Measurements from ENCODE around the gene SHB. TPM values are rescaled to one million over a fixed set of nuclear protein-coding genes. Genes with fewer than 3 reads are reported as not detected.

Gene SHB
- total RNA-seq, 2 donors from 2014 or later, result 41.7 to 57.9 TPM

DNA sequence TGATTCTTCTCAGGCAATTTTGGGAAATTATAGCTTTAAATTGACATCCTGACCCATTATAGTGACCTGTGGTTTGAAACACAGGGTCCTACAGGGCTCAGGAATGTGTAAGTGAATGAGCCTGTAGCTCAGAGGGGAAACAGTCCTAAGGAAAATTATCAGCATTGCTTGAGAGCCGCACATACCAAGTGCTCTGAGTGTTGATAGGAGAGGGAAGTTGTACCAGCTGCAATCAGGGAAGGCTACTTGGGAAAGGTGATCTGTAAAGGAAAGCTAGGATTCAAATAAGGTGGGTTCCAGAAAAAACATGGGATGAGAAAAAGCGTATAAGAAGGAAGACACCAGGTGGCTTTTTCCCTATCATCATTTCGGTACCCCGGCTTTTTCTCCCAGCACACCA, 160.7 kb downstream of the SHB start:
- DNase-seq (ENCODE audit: low spot score) (no peak), ATAC-seq (ENCODE audit: insufficient number of reproducible peaks, low FRiP score, low read depth) (no peak)
- Histone ChIP-seq H3K36me3 (no peaks in the 10 kb centered on the region), H3K27ac (no peak overlapping the region), H3K4me1 (ENCODE audit: control insufficient read depth in 1 of 2, low read depth in 2 of 2) (peaks cover 8 to 11% of the 10 kb centered on the region in 2 donors), H3K27me3 (replicated peaks; ENCODE audit: insufficient read depth) (no peaks in the 10 kb centered on the region), H3K4me3 (no peak overlapping the region), H3K9me3 (no peaks in the 10 kb centered on the region)
- TF ChIP-seq, protein P1, sequence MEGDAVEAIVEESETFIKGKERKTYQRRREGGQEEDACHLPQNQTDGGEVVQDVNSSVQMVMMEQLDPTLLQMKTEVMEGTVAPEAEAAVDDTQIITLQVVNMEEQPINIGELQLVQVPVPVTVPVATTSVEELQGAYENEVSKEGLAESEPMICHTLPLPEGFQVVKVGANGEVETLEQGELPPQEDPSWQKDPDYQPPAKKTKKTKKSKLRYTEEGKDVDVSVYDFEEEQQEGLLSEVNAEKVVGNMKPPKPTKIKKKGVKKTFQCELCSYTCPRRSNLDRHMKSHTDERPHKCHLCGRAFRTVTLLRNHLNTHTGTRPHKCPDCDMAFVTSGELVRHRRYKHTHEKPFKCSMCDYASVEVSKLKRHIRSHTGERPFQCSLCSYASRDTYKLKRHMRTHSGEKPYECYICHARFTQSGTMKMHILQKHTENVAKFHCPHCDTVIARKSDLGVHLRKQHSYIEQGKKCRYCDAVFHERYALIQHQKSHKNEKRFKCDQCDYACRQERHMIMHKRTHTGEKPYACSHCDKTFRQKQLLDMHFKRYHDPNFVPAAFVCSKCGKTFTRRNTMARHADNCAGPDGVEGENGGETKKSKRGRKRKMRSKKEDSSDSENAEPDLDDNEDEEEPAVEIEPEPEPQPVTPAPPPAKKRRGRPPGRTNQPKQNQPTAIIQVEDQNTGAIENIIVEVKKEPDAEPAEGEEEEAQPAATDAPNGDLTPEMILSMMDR (IDR thresholded peaks at IDR 0.05), result no peak

DNA sequence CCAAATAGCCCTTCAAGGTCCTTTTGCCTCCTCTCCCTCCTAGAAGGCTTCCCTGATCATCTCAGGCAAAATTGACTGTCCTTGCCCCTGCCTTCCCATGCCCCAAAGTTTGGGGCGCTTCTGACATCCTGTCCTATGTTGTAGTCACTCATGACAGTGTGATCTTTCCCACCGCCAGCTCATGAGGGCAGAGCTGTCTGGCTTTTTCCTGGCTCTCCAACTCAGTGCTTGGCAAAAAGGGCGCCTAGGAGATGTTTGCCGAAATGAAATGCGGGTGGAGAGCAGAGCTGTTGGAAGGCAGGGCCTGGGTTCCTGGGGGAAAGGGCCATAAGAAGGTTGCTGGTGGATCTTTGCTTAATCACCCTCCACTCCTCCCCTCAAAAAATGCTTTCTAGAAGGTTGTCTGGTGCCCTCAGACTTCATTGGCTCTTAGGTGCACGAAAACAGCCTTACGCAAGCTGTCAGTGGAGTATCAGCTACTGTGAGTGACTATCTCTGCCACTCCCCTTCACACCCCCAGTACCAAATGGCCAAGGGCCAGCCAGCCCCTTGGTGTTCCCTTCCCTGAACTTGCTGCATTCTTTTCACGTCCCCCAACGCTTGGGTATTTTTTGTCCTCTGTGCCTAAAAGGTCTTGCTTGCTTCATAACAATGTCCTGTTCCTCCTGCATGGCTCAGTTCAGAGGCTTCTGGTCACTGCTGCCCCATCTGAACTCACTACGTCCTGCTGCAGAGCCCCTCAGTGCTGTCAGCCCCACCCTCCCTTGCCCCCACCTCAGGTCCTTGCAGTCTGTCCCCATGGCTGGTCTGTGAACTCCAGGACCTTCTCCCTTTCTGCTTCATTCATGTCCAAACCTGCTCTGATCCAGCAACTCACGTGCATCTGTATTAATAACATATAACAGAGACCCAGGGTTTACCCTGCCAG, 162.5 kb downstream of the SHB start:
- H3K36me3 ChIP-seq, result no peaks in the 10 kb centered on the region
- H3K4me3 ChIP-seq, result no peak overlapping the region
- no peaks in the 10 kb centered on the region for H3K9me3 ChIP-seq
- no peaks in the 10 kb centered on the region for H3K27me3 ChIP-seq (replicated peaks; ENCODE audit: insufficient read depth)
- no peak for DNase-seq (ENCODE audit: low spot score)
- TF ChIP-seq, protein P1 (IDR thresholded peaks at IDR 0.05), result no peak
- peaks cover 14 to 26% of the 10 kb centered on the region in 2 donors for H3K4me1 ChIP-seq (ENCODE audit: control insufficient read depth in 1 of 2, low read depth in 2 of 2)
- H3K27ac ChIP-seq, result no peak overlapping the region
- ATAC-seq (ENCODE audit: insufficient number of reproducible peaks, low FRiP score, low read depth), result no peak

DNA sequence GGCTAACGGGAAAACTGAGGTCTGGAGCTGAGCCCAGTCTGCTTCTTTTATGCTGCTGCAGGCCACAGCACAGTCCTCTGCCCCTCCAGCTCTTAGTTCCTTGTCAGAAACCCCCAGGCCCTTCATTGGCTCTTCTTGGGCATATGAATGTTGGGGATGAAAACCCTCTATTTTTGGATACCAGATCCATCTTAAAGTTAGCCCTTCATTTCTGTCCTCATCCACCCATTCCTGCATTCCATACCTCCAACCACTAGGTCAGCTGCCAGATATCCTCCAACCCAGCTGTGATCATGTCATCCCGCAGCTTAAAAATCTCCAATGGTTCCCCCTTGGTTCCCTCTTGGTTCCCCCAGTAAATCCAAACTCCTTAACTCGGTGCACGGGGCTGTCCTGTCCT, 163.3 kb downstream of the SHB start:
- no peak for DNase-seq (ENCODE audit: low spot score)
- H3K36me3 ChIP-seq, result no peaks in the 10 kb centered on the region
- TF ChIP-seq, protein P1 (IDR thresholded peaks at IDR 0.05), result no peak

DNA sequence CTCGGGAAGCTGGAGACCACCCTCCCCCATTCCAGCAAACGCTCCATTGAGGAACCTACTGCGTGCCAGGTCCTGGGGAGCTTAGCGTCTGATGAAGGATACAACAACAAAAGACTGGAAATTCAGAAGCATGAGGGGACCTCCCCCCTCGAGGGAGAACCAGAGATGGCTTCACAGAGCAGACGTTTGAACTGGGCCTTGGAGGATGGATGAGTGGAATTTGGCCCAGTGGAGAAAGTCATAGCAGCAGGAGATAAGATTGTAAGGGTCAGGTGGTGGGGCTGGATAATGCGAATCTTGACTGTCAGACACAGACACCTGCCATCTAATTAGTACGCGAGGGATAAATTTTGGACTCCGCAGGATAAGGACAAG, 163.9 kb downstream of the SHB start:
- H3K4me3 ChIP-seq, result peak overlapping the region; percentile 98
- H3K27me3 ChIP-seq (replicated peaks; ENCODE audit: insufficient read depth), result no peaks in the 10 kb centered on the region
- H3K9me3 ChIP-seq, result no peaks in the 10 kb centered on the region
- H3K27ac ChIP-seq, result peak overlapping the region in 1 of 2 donors; percentile 75
- H3K4me1 ChIP-seq (ENCODE audit: control insufficient read depth in 1 of 2, low read depth in 2 of 2), result peaks cover 14 to 26% of the 10 kb centered on the region in 2 donors
- TF ChIP-seq, protein P1 (IDR thresholded peaks at IDR 0.05), result no peak
- DNase-seq (ENCODE audit: low spot score) (no peak), ATAC-seq (ENCODE audit: insufficient number of reproducible peaks, low FRiP score, low read depth) (no peak)
- no peaks in the 10 kb centered on the region for H3K36me3 ChIP-seq

More for the DNA sequence above, 163.3 kb downstream of the SHB start:
- no peak overlapping the region for H3K27ac ChIP-seq
- H3K4me3 ChIP-seq, result no peak overlapping the region
- no peaks in the 10 kb centered on the region for H3K27me3 ChIP-seq (replicated peaks; ENCODE audit: insufficient read depth)
- peaks cover 14 to 26% of the 10 kb centered on the region in 2 donors for H3K4me1 ChIP-seq (ENCODE audit: control insufficient read depth in 1 of 2, low read depth in 2 of 2)
- no peaks in the 10 kb centered on the region for H3K9me3 ChIP-seq
- ATAC-seq (ENCODE audit: insufficient number of reproducible peaks, low FRiP score, low read depth), result no peak

DNA sequence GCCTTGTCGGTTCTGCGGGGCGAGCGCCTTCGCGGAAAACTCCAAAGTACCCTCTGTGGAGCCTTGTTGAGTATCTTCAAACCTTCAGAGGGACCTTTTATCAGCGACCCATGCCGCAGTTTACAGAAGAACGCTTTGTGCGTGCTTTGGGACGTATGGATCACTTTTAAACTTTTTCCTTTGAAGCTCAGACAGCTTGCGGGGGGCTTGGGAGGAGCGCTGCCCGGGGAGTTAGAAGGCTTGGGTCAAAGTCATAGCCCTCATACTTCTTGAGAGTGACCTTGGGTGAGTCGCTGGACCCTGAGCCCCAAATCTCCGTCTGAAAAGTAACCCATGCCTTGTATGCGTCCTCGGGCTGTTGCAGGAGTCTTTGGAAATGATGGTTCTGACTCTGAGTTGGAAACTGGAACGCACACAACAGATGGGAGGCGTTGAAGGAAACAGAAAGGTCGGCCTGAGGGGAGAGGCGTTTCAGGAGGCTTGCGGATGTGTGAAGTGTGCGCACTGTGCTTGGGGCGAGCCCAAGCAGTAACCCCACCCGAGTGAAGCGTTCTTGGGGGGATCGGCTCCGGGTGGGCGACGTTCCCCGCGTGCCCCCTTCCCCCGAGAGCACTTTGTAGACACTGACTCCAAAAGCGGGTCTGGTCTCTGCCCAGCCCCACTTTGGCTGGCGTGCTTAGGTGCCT, 164.4 kb downstream of the SHB start:
- ATAC-seq (ENCODE audit: insufficient number of reproducible peaks, low FRiP score, low read depth) (no peak), DNase-seq (ENCODE audit: low spot score) (no peak)
- Histone ChIP-seq H3K9me3 (no peaks in the 10 kb centered on the region), H3K4me3 (peak overlapping the region; percentile 98), H3K36me3 (no peaks in the 10 kb centered on the region), H3K27me3 (replicated peaks; ENCODE audit: insufficient read depth) (no peaks in the 10 kb centered on the region), H3K4me1 (ENCODE audit: control insufficient read depth in 1 of 2, low read depth in 2 of 2) (peaks cover 14 to 26% of the 10 kb centered on the region in 2 donors), H3K27ac (peak overlapping the region; percentile 73 to 75)
- TF ChIP-seq, protein P1 (IDR thresholded peaks at IDR 0.05), result no peak

All from thoracic aorta (tissue), 2 donors.